HG02763 (cell line): Measurements from ENCODE around the gene DGCR6L.
"Not testable (repeated sequence)": the region's sequence is repeated elsewhere in the genome, so short reads cannot be mapped to it uniquely, and the experiment has no call there.

Experiments
- ATAC-seq: cut with Tn5 transposase; IDR thresholded peaks from one replicate; pipeline ENCODE4 v1.9.1; 2021; ENCODE audit warnings: mild to moderate bottlenecking, moderate library complexity; ENCODE audit not compliant: unreplicated experiment

The DGCR6L gene

DNA sequence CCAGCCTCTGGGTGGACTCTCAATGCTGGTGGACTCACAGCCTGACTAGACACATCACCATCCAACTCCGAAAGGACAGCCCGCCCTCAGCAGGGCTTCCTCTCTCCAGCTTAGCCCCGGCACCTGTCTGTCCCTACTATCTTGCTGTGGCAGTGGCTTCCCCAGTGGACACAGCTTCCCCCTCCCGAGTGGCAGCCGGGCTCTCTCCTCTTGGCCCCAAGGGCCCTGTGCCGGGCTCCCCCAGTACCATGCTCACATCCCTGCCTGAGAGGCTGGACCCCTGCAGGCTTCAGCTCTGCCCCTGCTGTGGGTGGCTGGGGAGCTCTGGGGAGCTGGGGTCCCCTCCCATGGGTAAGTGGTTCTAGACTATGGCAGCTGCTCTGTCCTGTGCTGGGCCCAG lies 9.1 kb downstream of the DGCR6L start:
- not testable (repeated sequence) for ATAC-seq

- not testable (repeated sequence) for ATAC-seq
Measured at GRCh38 chr22:20310180-20310579, 9.7 kb downstream of the DGCR6L start.

DNA sequence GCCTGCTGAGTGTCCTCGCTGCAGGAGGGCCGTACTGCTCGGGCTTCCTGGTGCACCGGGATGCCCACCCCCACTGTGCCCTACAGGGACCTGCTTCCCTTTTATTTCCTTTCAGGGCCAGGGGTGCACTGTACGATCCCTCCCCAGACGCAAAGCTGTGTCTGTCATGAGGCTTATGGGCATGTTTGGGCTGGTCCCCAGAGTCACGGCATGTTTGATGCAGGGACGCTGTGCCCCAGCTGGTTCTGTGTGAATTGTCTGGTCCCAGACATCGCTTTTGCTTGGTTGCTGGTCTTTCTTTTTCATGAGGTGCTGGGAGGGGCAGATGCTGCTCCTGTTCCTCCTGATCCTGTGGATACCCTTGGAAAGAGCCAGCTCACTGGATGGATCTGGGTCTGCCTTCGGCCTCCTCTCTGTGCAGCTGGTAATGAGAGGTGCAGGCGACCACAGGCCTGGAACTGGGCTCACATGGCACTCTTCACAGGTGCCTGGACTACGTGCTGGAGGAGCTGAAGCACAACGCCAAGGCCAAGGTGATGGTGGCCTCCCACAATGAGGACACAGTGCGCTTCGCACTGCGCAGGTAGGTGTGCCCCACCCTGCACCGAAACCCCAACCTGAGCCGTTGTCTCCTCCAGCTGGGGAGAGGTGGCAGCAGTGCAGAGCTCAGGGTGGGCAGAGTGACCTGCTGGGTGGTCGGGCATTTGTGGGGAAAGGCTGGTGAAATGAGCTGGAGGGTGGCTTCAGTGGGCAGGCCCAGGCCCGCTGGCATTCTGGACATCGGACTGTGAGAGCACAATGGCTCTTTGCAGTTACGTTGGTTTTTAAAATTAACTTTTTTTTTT lies 10.8 kb downstream of the DGCR6L start:
- not testable (repeated sequence) for ATAC-seq

DNA sequence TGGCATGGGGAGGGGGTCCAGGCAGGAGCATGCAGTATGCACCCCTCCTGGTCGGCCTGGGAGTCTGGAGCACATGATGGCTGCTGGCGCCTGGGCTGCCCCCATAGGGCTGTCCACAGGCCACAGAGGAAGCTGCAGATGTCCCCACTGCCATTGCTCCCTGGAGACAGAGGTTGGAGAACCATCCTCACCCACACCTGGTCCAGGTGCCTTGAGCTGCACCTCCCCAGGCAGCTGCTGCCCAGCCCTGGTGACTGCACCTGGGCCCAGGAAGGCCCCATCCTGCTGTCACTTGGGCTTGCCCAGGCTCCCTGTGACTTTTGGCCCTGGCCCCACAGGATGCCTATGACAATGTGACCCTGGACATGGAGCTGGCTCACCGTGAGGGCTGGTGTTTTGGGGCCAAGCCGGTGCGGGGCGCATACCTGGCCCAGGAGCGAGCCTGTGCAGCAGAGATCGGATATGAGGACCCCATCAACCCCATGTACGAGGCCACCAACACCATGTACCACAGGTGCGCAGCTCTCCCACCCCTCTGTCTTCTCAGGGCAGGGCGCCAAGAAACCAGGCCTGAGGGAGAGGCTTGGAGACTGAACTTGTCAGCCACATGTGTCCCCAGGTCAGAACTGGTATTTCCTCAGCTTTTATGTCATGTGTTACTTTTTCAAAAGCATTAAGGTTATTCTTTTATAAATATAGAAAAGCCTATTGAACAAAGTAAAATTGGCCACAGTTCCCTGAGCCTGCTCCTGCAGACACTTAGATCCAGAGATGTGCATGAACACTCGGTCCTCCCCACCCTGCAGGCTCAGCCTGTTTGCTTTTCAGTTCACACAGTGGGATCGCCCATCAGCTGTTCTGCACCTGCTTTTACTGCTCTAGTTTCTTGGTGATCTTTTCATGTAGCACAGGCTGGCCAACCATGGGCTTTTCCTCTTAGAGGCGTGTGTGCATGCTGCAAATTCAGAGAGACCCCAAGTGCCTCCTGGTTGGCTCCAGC lies 12.1 kb downstream of the DGCR6L start:
- not testable (repeated sequence) for ATAC-seq

DNA sequence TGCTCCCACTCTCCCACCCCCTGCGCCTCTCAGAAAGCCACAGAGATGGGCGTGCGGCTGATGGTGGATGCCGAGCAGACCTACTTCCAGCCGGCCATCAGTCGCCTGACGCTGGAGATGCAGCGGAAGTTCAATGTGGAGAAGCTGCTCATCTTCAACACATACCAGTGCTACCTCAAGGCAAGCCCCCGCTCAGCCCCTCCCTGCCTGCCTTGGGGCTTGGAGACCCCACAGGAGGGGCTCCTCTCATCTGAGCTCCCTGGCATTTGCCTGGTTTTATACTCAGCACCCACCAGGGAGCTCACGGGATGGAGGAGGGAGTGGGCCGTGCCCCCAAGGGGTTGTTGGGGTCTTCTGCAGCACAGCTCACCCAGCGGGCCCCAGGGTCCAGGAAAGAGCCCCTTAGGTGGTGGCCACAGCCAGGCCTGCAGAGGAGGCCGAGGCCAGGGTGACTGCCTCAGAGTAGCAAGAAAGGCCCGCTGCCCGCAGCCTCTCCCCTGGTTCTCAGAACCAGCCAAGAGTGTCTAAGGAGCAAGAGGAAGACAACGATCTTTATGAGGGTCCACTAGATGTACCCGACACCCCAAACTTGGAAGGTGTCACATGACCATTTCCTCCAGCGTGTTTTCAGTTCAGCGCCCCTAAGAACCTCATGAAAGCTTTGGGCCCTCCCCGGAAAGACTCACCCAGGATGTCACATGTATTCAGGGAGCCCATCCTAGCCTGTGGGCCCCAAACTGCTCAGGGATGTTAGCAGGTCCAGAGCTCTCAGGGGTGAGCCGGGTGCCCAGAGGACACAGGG lies 13.0 kb downstream of the DGCR6L start:
- not testable (repeated sequence) for ATAC-seq

DNA sequence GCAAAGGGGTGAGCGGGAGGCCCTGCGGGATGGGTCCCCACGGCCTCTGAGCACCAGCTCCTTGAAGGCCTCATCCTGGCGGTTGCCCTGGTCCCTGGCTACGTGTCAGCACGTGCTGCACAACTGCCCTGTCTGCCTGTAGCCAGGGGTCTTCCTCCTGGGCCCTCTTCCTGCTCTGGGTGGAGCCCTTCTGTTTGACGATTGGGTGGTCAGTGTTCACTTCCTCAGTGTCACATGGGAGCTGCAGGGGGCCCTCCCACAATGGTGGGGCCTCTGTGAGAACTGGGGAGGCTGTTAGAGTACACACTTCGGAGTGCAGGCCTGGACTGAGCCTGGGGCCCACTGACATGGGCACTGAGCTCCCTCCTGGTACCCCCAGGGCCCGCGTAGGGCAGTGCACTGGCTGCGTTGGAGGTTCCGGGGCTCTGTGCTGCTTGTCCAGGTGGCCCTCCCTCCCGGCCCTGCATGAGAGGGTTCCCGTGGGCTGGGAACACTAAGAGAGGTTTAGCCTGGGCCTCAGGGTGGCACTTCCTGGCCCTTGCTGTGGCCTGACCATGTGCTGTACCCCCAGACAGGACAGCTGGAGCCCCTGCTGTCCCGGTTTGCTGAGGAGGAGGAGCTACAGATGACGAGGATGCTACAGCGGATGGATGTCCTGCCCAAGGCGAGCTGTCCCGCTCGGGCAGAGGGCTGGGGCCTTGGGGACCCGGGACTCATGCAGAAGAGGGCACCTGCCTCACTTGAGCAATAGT lies 13.8 kb downstream of the DGCR6L start:
- no peak for ATAC-seq

GRCh38 chr22:20305230-20305893 lies 14.5 kb downstream of the DGCR6L start:
- ATAC-seq: not testable (repeated sequence)

- no peak for ATAC-seq
Measured at GRCh38 chr22:20304646-20305045, 15.2 kb downstream of the DGCR6L start.

GRCh38 chr22:20303229-20303534 lies 16.7 kb downstream of the DGCR6L start:
- not testable (repeated sequence) for ATAC-seq

DNA sequence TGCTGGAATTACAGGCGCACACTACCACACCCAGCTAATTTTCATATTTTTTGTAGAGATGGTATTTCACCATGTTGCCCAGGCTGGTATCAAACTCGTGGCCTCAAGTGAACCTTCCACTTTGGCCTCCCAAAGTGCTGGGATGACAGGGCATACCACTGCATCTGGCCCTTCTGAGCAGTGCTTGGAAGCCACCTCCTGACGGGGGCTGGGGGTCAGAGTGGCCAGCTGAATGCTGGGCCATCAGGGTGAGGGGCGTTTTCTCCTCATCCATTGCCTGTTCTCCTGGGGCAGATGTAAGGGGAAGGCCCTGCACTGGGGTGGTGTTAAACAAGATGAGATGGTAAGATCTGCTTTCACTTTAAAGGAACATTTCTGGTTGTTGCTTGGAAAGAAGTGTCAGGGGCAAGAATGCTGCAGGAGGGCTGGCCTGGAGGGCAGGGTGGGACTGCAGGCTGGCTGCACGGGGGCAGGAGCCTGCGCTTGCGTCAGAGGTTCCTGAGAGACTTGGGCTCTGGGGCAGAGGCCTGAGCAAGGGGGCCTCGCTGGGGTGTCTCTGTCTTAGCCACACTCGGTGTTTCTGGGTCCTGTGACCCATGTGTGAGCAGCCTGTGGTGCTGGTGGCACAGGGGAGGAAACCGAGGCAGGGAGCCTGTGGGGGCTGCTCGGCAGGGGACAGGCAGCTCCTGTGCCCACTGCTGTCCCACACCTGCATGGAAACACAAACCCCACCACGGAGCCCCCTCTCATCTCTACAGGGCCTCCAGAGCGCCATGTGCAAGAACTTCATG lies 17.2 kb downstream of the DGCR6L start:
- ATAC-seq: no peak

DNA sequence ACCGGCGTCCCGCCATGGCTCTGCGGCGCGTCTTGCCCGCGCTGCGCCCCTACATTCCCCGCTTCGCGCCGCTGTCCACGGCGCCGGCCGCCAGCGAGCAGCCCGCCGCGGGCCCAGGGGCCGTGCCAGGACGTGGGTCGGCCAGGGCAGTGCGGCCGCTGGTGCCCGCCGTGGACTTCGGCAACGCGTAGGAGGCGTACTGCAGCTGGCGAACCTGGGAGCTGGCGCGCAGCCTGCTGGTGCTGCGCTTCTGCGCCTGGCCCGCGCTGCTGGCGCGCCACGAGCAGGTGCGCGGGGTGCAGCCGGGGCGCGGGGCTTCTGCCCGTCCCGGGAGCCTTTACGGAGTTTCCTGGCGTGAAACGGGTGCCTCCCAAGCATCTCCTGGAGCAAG lies 20.1 kb downstream of the DGCR6L start:
- peak; percentile 21 for ATAC-seq

- peak; percentile 59 for ATAC-seq
Measured at GRCh38 chr22:20298803-20299745, 20.8 kb downstream of the DGCR6L start.

GRCh38 chr22:20298110-20298802 lies 21.6 kb downstream of the DGCR6L start:
- ATAC-seq: no peak

DNA sequence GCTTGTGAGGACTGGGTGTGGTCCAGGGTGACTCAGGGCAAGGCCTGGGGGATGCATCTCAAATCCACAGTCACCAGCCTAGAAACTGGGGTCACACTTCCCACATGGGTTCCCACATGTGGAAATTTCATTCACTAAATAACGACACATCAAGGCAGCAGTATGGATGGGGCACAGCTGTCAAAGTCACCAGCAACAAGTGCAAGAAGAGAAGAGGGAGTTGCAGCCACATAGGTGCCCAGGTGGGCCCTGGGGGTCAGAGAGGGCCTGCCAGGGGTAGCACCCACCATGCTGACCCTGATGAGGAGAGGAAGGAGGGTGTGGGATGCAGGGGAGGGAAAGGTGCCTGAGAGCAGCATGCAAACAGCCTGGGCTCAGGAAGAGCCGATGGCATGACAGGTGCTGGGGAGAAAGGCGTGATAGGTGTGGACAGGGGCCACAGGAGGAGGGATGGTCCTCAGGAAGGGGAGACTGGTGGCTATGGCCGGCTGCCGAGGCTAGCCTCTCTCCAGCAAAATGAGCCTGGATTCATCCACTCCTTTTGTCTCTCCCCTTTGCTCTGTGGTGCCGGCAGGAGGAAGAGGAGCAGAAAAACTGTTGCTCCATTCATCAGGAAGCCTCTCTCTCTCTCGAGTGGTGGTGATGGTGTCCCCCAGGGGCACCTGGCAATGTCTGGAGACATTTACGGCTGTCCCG lies 22.3 kb downstream of the DGCR6L start:
- no peak for ATAC-seq

GRCh38 chr22:20296598-20296997 lies 23.3 kb downstream of the DGCR6L start:
- no peak for ATAC-seq

GRCh38 chr22:20295262-20296064 lies 24.4 kb downstream of the DGCR6L start:
- ATAC-seq: no peak
